Measurements from ENCODE around the gene SIVA1. TPM values are rescaled to one million over a fixed set of nuclear protein-coding genes. Genes with fewer than 3 reads are reported as not detected.

Gene SIVA1
- total and polyA plus RNA-seq, 8 donors: 29.1 to 136 (median 42.6) TPM

DNA sequence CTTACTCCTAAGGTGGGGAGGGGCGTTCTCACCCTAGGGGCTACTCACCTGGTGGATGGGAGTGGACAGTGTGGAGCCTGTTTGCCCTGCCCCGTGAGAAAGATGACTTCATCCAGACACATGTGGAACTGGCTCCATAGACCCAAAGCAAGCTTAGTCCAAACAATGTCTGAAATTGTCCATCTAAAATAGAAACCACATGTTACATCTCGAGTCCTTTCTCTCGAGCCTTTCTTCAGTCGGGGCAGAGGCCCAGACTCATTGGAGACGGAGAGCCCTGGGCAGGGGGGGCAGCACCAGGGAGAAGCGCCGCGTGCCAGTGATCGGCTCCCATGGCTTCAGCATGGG lies 4.3 kb downstream of the SIVA1 start:
- Histone ChIP-seq H3K4me3 (no peak overlapping the region), H3K9me3 (no peaks in the 10 kb centered on the region), H3K27me3 (no peaks in the 10 kb centered on the region), H3K4me1 (peaks cover 17 to 30% (median 22%) of the 10 kb centered on the region in 3 donors), H3K27ac (no peak overlapping the region), H3K36me3 (peaks cover 0 to 14% (median 0%) of the 10 kb centered on the region in 3 donors)
- TF ChIP-seq, protein P1, sequence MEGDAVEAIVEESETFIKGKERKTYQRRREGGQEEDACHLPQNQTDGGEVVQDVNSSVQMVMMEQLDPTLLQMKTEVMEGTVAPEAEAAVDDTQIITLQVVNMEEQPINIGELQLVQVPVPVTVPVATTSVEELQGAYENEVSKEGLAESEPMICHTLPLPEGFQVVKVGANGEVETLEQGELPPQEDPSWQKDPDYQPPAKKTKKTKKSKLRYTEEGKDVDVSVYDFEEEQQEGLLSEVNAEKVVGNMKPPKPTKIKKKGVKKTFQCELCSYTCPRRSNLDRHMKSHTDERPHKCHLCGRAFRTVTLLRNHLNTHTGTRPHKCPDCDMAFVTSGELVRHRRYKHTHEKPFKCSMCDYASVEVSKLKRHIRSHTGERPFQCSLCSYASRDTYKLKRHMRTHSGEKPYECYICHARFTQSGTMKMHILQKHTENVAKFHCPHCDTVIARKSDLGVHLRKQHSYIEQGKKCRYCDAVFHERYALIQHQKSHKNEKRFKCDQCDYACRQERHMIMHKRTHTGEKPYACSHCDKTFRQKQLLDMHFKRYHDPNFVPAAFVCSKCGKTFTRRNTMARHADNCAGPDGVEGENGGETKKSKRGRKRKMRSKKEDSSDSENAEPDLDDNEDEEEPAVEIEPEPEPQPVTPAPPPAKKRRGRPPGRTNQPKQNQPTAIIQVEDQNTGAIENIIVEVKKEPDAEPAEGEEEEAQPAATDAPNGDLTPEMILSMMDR (IDR thresholded peaks at IDR 0.05): no peak
- DNase-seq (peak in 2 of 6 donors; percentile 20 to 42), ATAC-seq (no peak), FAIRE-seq (no peak)
- WGBS, 2 donors: 68 to 72% methylated on average over 10 of the region's 10 CpGs
- intact Hi-C loops (cut with DNase I): no loop called here

DNA sequence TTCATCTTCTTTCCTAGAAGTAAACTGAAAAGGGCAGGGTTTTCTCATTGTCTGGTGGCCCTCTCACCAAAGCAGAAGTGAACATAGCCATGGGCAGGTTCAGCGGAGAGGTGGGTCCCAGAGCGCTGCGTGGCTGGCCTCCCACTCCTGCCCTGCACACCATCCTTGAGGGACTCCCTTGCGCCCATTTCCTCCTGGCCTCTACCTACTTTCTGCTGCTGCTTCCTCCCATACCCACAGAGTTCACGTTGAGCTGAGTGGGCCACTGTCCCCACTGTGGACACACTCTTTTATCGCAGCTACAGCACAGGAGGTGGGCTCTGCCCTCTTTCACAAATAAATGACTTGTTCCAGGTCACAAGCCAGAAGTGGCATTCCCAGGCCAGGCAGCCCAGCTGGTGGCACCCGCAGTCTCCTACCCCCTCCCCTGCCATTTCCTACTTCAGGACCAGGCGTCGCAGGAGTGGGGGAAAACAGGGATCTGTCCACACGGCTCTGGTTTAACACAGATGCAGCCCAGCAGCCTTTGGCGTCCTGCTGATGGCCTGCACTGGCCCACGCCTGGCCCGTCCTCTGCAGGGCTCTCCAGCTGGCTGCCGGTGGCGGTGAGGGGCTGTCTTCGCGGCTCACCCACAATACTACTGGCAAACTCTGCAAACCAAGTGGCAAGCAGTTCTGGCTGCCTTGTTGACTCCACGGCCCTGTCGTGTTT lies 4.9 kb downstream of the SIVA1 start:
- Histone ChIP-seq H3K27ac (no peak overlapping the region), H3K4me3 (no peak overlapping the region), H3K36me3 (peaks cover 0 to 14% (median 0%) of the 10 kb centered on the region in 3 donors), H3K9me3 (no peaks in the 10 kb centered on the region), H3K4me1 (peaks cover 17 to 30% (median 22%) of the 10 kb centered on the region in 3 donors), H3K27me3 (no peaks in the 10 kb centered on the region)
- WGBS, 2 donors: 78 to 79% methylated on average over 19 of the region's 19 CpGs
- ATAC-seq (no peak), DNase-seq (peak in 2 of 6 donors; percentile 25 to 58), FAIRE-seq (no peak)
- TF ChIP-seq, protein P1 (IDR thresholded peaks at IDR 0.05): no peak
- intact Hi-C loops (cut with DNase I): no loop called here

DNA sequence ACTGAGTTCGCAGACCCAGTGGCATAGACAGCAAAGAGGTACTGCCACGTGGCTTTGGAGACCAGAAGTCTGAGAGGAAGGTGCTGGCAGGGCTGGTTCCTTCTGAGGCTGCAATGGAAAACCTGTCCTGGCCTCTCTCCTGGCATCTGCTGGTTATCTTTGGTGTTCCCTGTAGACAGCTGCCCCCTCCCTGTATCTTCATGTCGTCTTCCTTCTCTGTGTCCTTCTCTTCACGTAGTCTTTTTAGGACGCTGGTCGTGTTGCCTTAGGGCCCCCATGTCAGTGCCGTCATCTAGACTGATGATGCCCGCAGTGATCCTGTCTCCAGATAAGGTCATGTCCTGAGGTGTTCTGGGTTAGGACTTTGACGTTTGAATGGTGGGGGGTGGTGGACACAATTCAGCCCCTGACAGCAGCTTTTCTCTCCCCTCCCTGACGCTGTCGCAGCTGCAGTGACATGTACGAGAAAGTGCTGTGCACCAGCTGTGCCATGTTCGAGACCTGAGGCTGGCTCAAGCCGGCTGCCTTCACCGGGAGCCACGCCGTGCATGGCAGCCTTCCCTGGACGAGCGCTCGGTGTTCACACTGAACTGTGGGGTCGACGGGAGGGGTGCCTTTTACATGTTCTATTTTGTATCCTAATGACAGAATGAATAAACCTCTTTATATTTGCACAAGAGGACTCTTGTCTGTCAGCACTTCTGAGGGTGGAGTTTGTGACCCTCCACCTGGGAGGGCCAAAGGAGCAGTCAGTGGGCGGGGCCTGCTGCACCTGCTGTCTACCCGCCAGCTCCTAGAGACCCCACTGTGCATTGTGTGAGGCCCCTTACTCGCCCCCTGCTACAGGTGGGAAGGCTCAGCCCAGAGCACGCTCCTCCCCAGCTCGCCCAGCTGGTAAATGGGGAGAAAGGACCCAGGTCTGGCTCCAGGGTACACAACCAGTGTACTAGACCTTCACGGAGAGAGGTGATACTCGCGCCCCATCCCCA lies 6.3 kb downstream of the SIVA1 start:
- WGBS, 2 donors: 86% methylated on average over 30 of the region's 30 CpGs
- peak in 2 of 6 donors; percentile 37 to 61 for DNase-seq
- ATAC-seq: no peak
- Histone ChIP-seq H3K27ac (no peak overlapping the region), H3K36me3 (peaks cover 0 to 14% (median 0%) of the 10 kb centered on the region in 3 donors), H3K9me3 (no peaks in the 10 kb centered on the region), H3K4me3 (no peak overlapping the region), H3K27me3 (no peaks in the 10 kb centered on the region), H3K4me1 (peaks cover 14 to 29% (median 20%) of the 10 kb centered on the region in 3 donors)
- intact Hi-C loops (cut with DNase I): no loop called here
- TF ChIP-seq, protein P1 (IDR thresholded peaks at IDR 0.05): no peak
- no peak for FAIRE-seq

DNA sequence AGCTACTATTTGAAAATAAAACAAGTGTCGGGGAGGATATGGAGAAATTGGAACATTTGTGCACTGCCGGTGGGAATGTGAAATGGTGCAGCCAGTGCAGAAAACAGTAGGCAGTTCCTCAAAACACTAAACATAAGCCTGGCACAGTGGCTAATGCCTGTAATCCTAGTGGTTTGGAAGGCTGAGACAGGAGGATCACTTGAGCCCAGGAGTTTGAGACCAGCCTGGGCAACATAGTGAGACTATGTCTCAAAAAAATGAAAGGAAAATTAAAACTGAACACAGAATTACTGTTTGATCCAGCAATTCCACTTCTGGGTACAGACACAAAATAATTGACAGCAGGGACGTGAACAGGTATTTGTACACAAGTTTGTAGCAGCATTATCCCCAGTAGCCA lies 12.6 kb downstream of the SIVA1 start:
- no peak overlapping the region for H3K4me3 ChIP-seq
- no peaks in the 10 kb centered on the region for H3K9me3 ChIP-seq
- intact Hi-C loops (cut with DNase I): no loop called here
- no peaks in the 10 kb centered on the region for H3K36me3 ChIP-seq
- 92% methylated on average over 3 of the region's 3 CpGs for WGBS, 2 donors
- peaks cover 0 to 7% (median 0%) of the 10 kb centered on the region in 3 donors for H3K4me1 ChIP-seq
- no peak for DNase-seq
- TF ChIP-seq, protein P1 (IDR thresholded peaks at IDR 0.05): no peak
- no peak for ATAC-seq
- H3K27me3 ChIP-seq: no peaks in the 10 kb centered on the region
- no peak overlapping the region for H3K27ac ChIP-seq
- FAIRE-seq: no peak
